ENCODE data around the gene BATF3.

GRCh38 chr1:212702672-212703071, 3.0 kb upstream of the BATF3 start:
- no peak for TF ChIP-seq RAD21 (IDR thresholded peaks at IDR 0.05; ENCODE audit: low read length)
- TF ChIP-seq USF2 (IDR thresholded peaks at IDR 0.05; ENCODE audit: low read depth, low read length), result no peak
- no peak for TF ChIP-seq POLR2A (IDR thresholded peaks at IDR 0.05; ENCODE audit: low read depth, low read length)
- TF ChIP-seq, protein P1, sequence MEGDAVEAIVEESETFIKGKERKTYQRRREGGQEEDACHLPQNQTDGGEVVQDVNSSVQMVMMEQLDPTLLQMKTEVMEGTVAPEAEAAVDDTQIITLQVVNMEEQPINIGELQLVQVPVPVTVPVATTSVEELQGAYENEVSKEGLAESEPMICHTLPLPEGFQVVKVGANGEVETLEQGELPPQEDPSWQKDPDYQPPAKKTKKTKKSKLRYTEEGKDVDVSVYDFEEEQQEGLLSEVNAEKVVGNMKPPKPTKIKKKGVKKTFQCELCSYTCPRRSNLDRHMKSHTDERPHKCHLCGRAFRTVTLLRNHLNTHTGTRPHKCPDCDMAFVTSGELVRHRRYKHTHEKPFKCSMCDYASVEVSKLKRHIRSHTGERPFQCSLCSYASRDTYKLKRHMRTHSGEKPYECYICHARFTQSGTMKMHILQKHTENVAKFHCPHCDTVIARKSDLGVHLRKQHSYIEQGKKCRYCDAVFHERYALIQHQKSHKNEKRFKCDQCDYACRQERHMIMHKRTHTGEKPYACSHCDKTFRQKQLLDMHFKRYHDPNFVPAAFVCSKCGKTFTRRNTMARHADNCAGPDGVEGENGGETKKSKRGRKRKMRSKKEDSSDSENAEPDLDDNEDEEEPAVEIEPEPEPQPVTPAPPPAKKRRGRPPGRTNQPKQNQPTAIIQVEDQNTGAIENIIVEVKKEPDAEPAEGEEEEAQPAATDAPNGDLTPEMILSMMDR (conservative IDR thresholded peaks at IDR 0.05; ENCODE audit: low read depth, low read length), result no peak
- TF ChIP-seq MAZ (IDR thresholded peaks at IDR 0.05; ENCODE audit: borderline replicate concordance, low read depth, low read length), result no peak
- TF ChIP-seq CEBPB (IDR thresholded peaks at IDR 0.05; ENCODE audit: low read depth, low read length), result no peak
- TF ChIP-seq BHLHE40 (IDR thresholded peaks at IDR 0.05; ENCODE audit: low read depth, low read length), result no peak
- TF ChIP-seq CHD1 (IDR thresholded peaks at IDR 0.05; ENCODE audit: low read depth, low read length), result no peak
- no peak for TF ChIP-seq MXI1 (IDR thresholded peaks at IDR 0.05; ENCODE audit: borderline replicate concordance, low read depth, low read length)
- no peak for TF ChIP-seq SMC3 (IDR thresholded peaks at IDR 0.05; ENCODE audit: low read depth, low read length)

Measured in IMR-90 (cell line).